ENCODE data around the gene PPP1R36. TPM values are rescaled to one million over a fixed set of nuclear protein-coding genes. Genes with fewer than 3 reads are reported as not detected.

Gene PPP1R36
- total RNA-seq, 1 experiment from 2014 or later = 0.50 TPM

GRCh38 chr14:64540208-64541202 is 9.3 kb upstream of the PPP1R36 start, which contains the start of gene HSPA2:
TSS of gene HSPA2 (plus strand) at chr14:64540741. CDS start at chr14:64540850, 109 bp downstream.
- H2BK20ac ChIP-seq (ENCODE audit: low read depth, low read length, poor library complexity, severe bottlenecking) = no peak within 1 kb of the TSS
- no CpG with 5 or more reads among the region's 79 CpGs for WGBS (ENCODE audit: extremely low coverage, insufficient read length, low lambda C conversion rate)
- no peak within 1 kb of the TSS for H2AFZ ChIP-seq (ENCODE audit: low read length)

More at GRCh38 chr14:64540208-64541202, 9.3 kb upstream of the PPP1R36 start, which contains the start of gene HSPA2:
- Histone ChIP-seq H3K9me3 (ENCODE audit: control insufficient read depth, low read depth, low read length) (no peaks in the 10 kb centered on the region), H3K79me1 (ENCODE audit: insufficient read depth, low read depth, low read length, poor library complexity, severe bottlenecking) (no peaks in the 10 kb centered on the region), H3T11ph (ENCODE audit: low read length) (no peak within 1 kb of the TSS), H3K14ac (ENCODE audit: insufficient read depth, low read length) (peak within 1 kb of the TSS; percentile 90), H2BK12ac (ENCODE audit: insufficient read length, low read depth, low read length) (no peak within 1 kb of the TSS), H2AK5ac (ENCODE audit: insufficient read length, low read length) (no peak within 1 kb of the TSS), H3K23me2 (ENCODE audit: insufficient read length, low read depth, low read length, poor library complexity, severe bottlenecking) (peaks cover 6% of the 10 kb centered on the region), H3K56ac (ENCODE audit: insufficient read length, low read depth, low read length) (no peak within 1 kb of the TSS), H2BK5ac (ENCODE audit: insufficient read length, low read length) (no peak within 1 kb of the TSS), H3K9ac (ENCODE audit: extremely low read depth, insufficient read length, low read length) (peak within 1 kb of the TSS; percentile 66), H3K23ac (ENCODE audit: insufficient read length, low read depth, low read length) (no peak within 1 kb of the TSS), H3K27me3 (ENCODE audit: insufficient read depth, low read length) (no peaks in the 10 kb centered on the region), H2BK15ac (ENCODE audit: low read depth, low read length) (no peak within 1 kb of the TSS), H3K4me2 (ENCODE audit: insufficient read depth, insufficient read length, low read length) (peak within 1 kb of the TSS; percentile 58), H2BK120ac (ENCODE audit: low read depth, low read length, poor library complexity, severe bottlenecking) (no peak within 1 kb of the TSS), H4K8ac (replicated peaks; ENCODE audit: insufficient read length, low read depth, low read length) (no peak within 1 kb of the TSS), H3K4ac (ENCODE audit: low read depth, low read length) (no peak within 1 kb of the TSS), H4K5ac (ENCODE audit: insufficient read length, low read depth, low read length) (no peak within 1 kb of the TSS), H4K91ac (ENCODE audit: insufficient read length, low read depth, low read length) (no peak within 1 kb of the TSS), H3K4me1 (ENCODE audit: insufficient read depth, low read length) (no peaks in the 10 kb centered on the region), H3K18ac (ENCODE audit: insufficient read length, low read depth, low read length) (peak within 1 kb of the TSS; percentile 72), H3K27ac (ENCODE audit: insufficient read length, low read depth, low read length) (peak within 1 kb of the TSS; percentile 85), H4K20me1 (ENCODE audit: control insufficient read depth, insufficient read depth, insufficient read length) (no peaks in the 10 kb centered on the region), H3K79me2 (ENCODE audit: insufficient read depth, low read length) (no peaks in the 10 kb centered on the region)
- peak; percentile 70 for TF ChIP-seq CTCF (conservative IDR thresholded peaks at IDR 0.05)
- DNase-seq = peak; percentile 99
- H3K4me1 Mint-ChIP-seq = peaks cover 44 to 45% of the 10 kb centered on the region in 2 experiments
- peaks cover 2% of the 10 kb centered on the region for H3K27me3 Mint-ChIP-seq (ENCODE audit: low read depth)
- H3K4me3 Mint-ChIP-seq = peak within 1 kb of the TSS; percentile 87
- H3K27ac Mint-ChIP-seq = peak within 1 kb of the TSS; percentile 99 to 100 (median 99)
- peaks cover 24 to 26% of the 10 kb centered on the region in 2 experiments for H3K9me3 Mint-ChIP-seq
- peaks cover 21 to 26% (median 21%) of the 10 kb centered on the region in 3 experiments; a peak in 6 of 7 replicates for H3K36me3 Mint-ChIP-seq (ENCODE audit: insufficient read depth in 1 of 3, low read depth in 3 of 3)

Measured in H9 (cell line).